GM18526 (cell line): Measurements from ENCODE around the gene GRM2.

Source experiments
- POLR2A ChIP-seq: IDR thresholded peaks from 3 replicates; pipeline ENCODE4 v1.6.1; 2011; ENCODE audit not compliant: insufficient read length; ENCODE audit errors: extremely low read depth

Gene GRM2

DNA sequence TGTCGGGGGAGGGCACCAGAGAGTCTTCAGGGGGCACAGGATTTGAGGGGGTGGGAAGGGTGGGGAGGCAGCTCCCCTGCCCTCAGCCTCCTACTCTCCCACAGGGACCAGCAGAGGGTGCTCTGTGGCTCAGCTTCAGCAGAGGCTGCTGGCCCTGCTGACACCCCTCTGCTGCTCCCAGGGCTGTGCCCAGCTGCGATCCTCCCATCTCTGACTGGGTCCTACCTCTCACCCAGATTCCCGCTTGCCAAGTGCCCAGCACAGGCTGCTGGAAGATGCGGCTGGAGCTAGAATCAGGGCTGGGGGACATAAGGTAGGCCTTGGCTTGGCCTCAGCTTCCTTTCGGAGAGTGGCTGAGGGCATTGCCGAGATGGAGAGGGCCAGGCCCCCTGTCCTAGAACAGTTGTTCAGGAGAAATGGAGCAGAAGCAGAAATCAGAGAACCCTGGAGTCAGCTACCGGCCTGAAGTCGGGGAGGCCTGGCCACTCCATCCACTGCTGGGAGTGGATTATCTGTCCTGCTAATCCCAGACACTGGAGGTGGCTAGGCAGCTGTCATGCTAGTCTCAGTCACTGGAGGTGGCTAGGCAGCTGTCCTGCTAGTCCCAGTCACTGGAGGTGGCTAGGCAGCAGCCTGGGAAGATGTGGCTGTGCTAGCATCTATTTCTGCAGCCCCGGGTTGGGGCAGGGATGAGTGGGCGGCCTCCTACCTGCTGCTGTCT lies 3.9 kb downstream of the GRM2 start:
- no peak for TF ChIP-seq POLR2A

GRCh38 chr3:51711352-51712037 lies 4.6 kb downstream of the GRM2 start:
- no peak for TF ChIP-seq POLR2A

DNA sequence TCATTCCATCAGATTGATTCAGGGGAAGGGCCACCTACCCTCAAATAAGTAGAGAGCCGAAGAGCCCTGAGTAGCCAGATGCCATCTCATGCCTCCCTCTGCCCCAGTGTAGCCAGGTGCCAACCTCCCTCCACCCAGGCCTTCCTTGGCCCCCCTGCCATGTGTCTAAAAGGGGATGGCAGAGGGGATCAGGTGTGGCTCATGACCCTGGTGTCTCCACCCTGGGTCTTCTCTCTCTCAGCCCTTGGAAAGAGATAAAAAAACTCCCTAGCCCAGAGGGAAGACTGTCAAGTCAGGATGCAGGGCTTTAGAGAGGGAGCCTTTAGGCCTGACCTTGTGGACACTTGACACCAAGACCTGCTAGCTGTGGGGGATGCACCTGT lies 5.2 kb downstream of the GRM2 start:
- no peak for TF ChIP-seq POLR2A

DNA sequence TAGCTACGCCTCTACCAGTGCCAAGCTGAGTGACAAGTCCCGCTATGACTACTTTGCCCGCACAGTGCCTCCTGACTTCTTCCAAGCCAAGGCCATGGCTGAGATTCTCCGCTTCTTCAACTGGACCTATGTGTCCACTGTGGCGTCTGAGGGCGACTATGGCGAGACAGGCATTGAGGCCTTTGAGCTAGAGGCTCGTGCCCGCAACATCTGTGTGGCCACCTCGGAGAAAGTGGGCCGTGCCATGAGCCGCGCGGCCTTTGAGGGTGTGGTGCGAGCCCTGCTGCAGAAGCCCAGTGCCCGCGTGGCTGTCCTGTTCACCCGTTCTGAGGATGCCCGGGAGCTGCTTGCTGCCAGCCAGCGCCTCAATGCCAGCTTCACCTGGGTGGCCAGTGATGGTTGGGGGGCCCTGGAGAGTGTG lies 5.7 kb downstream of the GRM2 start:
- TF ChIP-seq POLR2A: no peak

DNA sequence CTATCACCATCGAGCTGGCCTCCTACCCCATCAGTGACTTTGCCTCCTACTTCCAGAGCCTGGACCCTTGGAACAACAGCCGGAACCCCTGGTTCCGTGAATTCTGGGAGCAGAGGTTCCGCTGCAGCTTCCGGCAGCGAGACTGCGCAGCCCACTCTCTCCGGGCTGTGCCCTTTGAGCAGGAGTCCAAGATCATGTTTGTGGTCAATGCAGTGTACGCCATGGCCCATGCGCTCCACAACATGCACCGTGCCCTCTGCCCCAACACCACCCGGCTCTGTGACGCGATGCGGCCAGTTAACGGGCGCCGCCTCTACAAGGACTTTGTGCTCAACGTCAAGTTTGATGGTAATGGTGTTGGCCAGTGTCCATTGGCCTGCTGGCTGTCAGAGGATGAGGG lies 6.1 kb downstream of the GRM2 start:
- TF ChIP-seq POLR2A: no peak

GRCh38 chr3:51715231-51715976 lies 8.5 kb downstream of the GRM2 start:
- TF ChIP-seq POLR2A: no peak

GRCh38 chr3:51715977-51716294 lies 9.1 kb downstream of the GRM2 start:
- TF ChIP-seq POLR2A: no peak

DNA sequence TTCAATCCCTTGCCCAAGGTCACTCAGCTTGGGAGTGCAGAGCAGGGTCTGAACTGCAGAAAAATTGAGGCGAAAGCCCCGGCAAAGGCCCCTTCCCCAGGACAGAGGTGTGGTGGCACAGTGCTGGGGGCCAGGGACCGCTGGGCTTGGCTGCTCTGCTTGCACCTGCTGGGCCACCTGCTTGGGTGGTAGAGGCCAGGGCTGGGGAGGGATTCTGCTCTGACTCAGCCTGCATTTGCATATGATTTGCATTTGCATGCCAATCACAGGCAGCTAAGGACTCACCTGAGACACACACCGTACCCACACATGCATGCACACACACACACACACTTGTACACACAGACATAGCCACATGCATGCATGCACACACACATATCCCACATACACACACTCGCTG lies 9.9 kb downstream of the GRM2 start:
- no peak for TF ChIP-seq POLR2A

DNA sequence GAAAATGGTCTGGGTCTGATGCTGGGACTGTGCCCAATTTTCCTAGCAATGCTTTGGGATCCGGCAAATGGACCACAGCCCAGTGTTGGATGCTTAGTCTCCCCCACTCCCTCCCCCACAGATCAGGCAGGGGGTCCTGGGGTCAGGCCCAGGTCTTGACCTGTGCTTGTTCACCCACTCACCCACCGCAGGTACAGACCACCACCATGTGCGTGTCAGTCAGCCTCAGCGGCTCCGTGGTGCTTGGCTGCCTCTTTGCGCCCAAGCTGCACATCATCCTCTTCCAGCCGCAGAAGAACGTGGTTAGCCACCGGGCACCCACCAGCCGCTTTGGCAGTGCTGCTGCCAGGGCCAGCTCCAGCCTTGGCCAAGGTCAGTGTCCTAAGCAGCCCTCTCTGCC lies 10.6 kb downstream of the GRM2 start:
- no peak for TF ChIP-seq POLR2A

DNA sequence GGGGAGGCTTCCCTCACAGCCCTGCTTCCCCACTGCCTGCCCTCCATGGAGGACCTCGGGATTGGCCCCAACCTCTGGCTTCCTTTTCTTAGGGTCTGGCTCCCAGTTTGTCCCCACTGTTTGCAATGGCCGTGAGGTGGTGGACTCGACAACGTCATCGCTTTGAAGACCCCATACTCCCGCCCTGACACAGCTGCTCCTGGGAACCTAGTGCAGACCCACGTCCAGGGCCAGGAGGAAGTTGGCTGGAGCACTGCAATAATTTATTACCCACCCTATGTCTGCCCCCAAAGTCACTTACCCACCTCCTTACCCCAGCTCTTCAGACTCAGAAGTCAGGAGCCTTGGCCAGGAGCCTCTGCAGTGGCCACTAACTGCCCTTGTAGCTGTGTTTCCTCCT lies 11.1 kb downstream of the GRM2 start:
- no peak for TF ChIP-seq POLR2A

GRCh38 chr3:51718547-51719409 lies 11.9 kb downstream of the GRM2 start:
- TF ChIP-seq POLR2A: no peak

DNA sequence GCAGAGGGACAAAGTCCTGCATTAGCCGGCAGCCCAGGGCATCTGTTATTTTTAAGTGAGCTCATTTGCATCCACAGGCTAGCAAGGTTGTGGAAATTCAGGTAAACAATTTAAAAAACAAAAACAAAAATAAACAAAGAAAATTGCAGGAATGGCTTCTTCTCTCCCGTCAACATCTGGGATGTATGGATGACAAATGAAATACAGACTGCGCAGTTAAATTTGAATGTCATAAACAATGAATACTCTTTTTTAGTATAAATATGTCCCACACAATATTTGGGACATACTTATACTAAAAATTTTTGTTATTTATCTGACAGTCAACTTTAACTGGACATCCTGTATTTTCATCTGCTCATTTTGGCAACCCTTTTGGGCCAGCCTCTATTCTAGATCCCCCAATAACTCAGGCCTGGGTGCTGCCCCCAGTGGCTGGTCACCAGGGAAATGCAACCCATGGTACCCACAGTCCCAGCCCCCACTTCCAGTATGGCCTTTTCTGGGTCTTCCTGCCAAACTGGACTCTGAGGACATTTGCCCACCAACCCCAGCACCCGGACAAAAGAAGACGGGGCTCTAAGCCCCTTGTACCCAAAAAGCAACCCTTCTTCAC lies 12.7 kb downstream of the GRM2 start:
- no peak for TF ChIP-seq POLR2A

DNA sequence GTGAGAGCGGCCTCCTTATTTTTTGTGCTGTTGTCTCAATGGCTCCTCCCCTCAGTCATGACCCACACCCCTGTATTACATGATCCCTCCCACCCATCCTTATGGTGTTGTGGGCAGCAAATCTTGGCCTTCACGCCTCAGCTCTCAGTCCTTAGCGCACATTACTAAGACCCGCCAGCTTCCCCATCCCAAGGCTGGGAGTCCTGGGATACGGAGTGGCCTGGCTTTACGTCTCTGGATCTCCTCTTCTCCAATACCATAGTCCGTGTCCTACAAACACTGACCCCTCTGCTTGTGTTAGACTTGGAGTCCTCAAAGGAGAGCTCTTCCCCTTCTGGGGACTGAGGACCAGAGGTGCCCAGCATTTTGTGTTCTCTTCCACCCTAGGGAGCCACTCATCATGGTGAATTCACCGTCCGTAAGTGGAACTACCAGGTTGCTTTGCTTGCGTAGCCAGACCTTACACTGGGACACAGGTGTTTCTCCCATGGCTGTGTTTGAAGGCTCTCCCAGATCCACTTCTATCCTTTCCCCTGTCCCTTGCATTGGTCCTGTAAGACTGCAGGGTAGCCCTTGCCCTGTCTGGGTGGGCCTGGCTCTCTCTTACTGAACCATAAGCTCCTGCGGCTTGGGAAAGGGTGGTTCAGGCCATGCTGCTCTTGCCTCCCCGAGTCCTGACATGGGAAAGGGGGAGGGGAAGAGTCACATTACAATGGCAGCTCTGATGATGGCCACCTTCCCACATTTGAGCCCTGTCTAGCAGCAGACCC lies 13.6 kb downstream of the GRM2 start:
- TF ChIP-seq POLR2A: no peak

DNA sequence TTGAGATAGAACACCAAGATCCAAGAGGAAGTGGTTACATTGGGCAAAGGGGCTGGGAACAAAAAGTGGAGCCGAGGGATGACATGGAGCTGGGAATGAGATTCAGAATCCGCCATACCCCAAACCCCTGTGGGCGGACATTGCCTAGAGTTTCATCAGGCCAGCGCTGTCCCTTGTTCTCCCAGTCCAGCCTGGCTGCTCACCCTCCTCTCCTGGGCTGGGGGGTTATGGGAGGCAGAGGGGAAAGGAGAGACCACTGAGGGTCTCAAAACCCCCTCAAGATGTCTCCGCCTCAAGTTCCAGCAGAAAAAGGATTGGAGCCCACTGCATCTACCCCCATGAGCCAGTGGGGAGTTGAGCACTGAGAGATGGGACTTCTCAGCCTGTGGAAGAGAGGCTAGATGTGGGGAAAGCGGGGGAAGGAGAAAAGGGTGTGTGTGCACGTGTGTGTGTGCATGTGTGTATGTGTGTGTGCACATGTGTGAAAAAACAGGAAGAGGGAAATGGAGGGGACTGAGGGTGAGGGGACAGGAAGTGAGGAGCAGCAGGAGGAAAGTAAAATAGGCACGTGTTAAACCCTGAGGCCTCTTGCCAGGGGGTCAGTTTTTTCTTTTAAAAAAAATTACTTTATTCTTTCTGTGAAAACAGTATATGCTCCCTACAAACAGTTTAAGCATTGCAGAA lies 14.3 kb downstream of the GRM2 start:
- no peak for TF ChIP-seq POLR2A

DNA sequence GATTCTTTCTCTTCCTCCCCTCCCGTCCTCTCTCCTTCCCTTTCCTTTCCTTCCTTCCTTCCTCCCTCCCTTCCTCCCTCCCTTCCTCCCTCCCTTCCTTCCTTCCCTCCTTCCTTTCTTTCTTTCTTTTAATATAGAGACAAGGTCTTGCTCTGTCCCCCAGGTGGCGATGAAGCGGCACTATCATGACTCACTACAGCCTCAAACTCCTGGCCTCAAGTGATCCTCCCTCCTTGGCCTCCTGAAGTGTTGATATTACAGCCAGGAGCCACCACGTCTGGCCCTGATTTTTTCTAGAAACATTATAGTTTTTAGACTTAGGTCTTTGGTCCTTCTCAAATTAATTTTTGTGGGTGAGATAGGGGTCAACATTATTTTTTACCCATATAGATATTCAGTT lies 15.5 kb downstream of the GRM2 start:
- TF ChIP-seq POLR2A: no peak
